Measurements from ENCODE around the gene ZNF268.

Gene ZNF268

DNA sequence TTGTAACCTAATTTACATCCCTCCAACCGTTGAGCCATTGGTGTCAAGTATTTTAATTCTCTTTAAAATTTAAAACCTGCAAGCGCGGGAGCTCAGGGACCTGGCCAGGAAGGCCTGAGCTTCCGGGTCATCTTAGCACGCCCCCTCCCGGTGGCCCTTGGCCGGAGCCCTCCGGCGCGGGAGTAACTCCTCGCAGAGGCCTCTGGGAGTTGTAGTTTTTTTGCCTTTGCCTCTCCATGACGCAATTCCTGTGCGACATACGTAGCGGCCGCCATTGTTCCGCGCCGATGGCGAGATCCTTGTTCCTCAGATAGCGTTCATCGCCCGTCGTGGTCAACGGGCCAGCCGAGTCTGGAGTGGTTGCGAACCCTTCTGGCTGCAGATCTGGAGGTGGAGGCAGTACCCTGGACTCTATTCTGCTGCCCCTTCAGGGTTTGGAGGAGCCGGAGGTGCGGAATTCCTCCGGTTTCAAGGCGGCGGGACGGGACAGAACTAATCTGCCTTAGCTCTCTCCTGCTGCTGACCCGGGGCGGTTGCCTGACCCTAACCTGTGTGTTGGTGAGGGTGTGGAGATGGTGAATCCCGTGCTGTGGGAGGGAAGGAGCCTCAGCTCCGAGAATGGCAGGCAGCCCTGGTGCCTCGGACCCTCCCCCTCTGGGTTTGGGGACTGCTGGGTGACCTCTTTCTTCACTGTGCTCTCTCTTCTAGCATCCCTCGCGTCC is at the start of gene ZNF268:
ZNF268 (plus strand) TSS at position 258 of the 722 bp plus-strand sequence. CDS start 503 bp downstream, outside the sequence.
- DNase-seq (ENCODE audit: low read depth) = peak; percentile 82

DNA sequence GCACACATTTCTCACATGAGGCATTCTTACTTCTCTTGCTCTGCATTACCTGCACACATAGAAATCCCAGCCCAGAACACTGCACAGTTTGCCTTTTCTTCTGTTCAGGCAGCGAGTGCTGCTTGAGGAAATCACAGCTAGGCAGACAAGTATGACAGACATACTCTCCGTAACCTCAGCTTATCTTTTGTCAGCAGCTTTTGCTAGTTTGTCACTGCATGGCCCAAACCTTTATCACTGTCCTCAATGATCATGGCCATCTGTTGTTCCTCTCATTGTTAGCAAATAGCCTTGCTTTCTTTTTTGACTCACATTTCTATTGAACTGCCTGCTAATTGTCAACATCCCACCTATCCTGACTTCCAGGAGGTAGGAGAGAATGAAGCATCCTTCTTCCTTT is 45.5 kb upstream of the ZNF268 start:
- DNase-seq (ENCODE audit: low read depth) = no peak

DNA sequence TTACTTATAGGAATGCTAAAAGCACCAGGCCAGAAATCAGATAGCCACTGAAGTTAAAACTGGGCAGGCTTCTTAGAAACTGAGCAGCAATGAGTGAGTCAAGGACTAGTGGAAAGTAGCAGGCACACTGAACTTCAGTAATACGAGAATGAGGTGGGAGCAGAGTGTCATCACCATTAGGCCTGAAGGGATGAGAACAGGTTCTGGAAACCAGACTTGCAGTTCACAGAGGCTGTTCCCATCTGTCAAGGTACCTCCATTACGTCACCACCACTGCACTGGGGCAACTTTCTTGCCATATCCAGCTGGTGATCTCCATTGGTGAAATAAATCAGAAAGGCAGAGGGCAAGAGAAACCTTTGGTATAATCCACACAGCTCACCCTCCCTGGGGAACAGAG is 35.3 kb upstream of the ZNF268 start:
- DNase-seq (ENCODE audit: low read depth) = no peak

DNA sequence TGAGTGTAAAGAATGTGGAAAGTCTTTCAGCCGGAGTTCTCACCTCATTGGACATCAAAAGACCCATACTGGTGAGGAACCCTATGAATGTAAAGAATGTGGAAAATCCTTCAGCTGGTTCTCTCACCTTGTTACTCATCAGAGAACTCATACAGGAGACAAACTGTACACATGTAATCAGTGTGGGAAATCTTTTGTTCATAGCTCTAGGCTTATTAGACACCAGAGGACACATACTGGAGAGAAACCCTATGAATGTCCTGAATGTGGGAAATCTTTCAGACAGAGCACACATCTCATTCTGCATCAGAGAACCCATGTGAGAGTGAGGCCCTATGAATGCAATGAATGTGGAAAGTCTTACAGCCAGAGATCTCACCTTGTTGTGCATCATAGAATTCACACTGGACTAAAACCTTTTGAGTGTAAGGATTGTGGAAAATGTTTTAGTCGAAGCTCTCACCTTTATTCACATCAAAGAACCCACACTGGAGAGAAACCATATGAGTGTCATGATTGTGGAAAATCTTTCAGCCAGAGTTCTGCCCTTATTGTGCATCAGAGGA is 25.1 kb upstream of the ZNF268 start:
- no peak for DNase-seq (ENCODE audit: low read depth)

DNA sequence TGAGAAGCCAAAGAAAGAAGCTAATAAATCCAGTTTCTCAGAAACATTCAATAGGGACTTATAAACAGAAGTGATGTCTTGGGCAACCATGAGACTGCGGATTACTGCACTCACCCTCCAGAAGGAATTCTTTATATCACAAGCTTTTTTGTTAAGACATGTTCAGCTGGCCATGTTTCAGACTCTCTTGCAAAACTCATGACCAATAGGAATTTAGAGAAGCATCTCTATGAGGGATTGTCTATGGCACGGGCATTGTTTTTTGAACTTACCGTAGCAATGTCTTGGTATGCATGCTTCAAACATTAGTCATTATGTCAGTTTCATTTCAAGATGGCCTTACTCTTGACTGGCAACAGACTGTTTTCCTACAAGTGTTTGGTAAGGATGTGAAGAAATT is 15.5 kb upstream of the ZNF268 start:
- DNase-seq (ENCODE audit: low read depth) = no peak

DNA sequence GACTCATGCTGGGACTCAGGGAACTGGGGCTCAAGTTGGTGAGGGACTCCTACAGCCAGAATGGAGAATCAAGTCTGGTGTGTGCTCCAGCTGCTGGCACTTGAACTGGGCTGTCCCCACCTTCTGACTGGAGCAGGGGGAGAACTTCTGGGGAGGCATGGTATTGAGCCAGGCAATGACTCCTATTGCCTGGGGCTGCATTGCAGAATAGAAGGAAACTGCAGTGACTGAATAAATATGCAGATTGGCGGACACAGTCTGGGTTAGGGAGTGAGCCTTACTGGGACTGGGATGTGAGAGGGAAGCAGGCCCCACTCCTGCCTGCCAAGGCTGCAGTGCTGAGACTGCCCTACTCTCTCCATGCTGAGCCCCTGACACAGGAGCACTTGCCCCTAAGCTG is 8.8 kb upstream of the ZNF268 start:
- no peak for DNase-seq (ENCODE audit: low read depth)

DNA sequence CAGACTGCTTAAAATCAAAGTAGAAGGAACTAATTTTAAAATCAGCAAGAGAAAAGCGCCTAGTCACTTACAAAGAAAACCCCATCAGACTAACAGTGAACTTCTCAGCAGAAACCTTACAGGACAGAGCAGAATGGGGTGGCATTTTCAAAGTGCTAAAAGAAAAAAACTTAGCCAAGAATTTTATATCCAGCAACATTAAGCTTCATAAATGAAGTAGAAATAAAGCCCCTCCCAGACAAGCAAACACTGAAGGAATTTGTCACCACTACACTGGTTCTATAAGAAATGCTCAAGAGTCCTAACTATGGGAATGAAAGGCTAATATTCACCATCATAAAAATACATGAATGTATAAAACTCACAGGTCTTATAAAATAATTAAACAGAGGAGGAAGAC is 6.4 kb upstream of the ZNF268 start:
- no peak for DNase-seq (ENCODE audit: low read depth)

DNA sequence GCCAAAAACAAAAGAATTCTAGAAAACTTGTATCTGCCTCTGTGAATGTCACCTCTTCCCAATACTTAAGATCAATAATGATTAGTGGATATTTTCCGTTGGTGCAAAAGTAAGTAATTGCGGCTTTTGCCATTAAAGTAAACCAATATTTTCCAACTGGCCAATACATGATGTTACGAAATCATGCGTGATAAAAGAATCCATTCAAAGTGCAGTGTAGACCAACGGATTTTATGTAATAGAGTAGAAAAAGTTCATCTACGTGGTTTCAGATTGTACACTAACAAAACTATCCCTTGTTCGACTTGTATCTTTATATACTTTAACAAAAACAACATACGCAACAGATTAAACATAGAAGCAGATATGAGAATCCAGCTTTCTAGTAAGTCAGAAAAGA is 626 bp upstream of the ZNF268 start:
- DNase-seq (ENCODE audit: low read depth) = no peak

DNA sequence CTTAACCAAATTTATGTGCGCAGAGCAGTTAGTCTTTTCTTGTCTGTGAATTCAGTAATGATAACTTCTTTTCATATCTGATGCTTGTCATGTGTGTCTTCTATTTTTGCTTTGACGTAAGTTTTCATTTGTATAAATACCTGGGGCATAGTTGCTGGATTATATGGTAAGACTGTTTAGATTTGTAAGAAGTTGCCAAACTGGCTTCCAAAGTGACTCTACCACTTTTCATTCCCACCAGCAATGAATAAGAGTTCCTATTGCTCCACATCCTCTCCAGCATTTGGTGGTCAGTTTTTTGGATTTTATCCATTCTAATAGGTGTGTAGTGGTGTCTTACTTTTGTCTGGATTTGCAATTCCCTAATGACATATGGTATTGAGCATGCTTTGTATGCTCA is 8.9 kb downstream of the ZNF268 start:
- no peak for DNase-seq (ENCODE audit: low read depth)

DNA sequence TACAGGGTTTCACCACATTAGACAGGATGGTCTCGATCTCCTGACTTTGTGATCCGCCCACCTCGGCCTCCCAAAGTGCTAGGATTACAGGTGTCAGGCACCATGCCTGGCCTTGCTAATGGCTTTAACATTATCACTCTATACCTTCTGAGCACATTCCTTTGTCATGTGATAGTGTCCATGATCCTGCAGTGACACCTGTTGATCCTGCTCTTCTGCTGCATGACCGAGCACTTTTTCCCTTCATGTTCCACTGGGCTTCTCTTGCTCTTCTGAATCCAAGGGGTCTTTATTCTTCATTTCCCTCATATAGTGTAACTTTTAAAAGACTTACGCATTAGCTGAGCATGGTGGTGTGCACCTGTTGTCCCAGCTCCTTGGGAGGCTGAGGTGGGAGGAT is 11.6 kb downstream of the ZNF268 start:
- no peak for DNase-seq (ENCODE audit: low read depth)

DNA sequence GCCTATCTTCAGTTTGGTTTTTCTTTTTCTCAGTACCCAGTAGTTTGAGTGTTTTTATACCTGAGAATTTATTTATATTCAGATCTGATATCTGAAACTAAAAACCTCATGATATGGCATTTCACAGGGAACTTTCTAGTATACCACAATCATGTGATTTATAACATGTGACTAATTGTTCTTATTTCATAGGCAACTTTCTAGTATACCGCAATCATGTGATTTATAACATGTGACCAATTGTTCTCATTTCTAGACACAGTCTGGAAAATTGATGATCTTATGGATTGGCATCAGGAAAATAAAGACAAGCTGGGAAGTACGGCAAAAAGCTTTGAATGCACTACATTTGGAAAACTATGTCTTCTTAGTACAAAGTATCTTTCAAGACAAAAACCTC is 20.6 kb downstream of the ZNF268 start:
- DNase-seq (ENCODE audit: low read depth) = no peak

DNA sequence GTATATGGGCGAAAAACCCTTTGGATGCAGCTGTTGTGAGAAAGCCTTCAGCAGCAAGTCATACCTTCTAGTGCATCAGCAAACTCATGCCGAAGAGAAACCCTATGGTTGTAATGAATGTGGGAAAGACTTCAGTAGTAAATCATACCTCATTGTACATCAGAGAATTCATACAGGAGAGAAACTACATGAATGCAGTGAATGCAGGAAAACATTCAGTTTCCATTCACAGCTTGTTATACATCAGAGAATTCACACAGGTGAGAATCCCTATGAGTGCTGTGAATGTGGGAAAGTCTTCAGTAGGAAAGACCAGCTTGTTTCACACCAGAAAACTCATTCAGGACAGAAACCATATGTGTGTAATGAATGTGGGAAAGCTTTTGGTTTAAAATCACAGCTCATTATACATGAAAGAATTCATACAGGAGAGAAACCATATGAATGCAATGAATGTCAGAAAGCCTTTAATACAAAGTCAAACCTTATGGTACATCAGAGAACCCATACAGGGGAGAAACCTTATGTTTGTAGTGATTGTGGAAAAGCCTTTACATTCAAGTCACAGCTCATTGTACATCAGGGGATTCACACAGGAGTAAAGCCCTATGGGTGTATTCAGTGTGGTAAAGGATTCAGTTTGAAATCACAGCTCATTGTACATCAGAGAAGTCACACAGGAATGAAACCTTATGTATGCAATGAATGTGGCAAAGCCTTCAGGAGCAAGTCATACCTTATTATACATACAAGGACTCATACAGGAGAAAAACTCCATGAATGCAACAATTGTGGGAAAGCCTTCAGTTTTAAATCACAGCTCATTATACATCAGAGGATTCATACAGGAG is 21.4 kb downstream of the ZNF268 start:
- DNase-seq (ENCODE audit: low read depth) = no peak

DNA sequence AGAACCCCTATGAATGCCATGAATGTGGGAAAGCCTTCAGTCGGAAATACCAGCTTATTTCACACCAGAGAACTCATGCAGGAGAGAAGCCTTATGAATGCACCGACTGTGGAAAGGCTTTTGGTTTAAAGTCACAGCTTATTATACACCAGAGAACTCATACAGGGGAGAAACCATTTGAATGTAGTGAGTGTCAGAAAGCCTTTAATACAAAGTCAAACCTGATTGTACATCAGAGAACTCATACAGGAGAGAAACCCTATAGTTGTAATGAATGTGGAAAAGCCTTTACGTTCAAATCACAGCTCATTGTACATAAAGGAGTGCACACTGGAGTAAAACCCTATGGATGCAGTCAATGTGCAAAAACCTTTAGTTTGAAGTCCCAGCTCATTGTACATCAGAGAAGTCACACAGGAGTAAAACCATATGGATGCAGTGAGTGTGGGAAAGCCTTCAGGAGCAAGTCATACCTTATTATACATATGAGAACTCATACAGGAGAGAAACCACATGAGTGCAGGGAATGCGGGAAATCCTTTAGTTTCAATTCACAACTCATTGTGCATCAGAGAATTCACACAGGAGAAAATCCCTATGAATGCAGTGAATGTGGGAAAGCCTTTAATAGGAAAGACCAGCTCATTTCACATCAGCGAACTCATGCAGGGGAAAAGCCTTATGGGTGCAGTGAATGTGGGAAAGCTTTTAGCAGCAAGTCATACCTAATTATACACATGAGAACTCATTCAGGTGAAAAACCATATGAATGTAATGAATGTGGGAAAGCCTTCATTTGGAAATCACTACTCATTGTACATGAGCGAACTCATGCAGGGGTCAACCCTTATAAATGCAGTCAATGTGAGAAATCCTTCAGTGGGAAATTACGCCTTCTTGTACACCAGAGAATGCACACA is 22.3 kb downstream of the ZNF268 start:
- DNase-seq (ENCODE audit: low read depth) = no peak

DNA sequence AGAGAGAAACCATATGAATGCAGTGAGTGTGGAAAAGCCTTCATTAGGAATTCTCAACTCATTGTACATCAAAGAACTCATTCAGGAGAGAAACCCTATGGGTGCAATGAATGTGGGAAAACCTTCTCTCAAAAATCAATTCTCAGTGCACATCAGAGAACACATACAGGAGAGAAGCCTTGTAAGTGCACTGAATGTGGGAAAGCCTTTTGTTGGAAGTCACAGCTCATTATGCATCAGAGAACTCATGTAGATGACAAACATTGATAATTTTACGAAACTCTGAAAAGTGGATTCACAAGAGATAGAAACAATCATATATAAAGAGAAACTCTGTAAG is 22.9 kb downstream of the ZNF268 start:
- no peak for DNase-seq (ENCODE audit: low read depth)

DNA sequence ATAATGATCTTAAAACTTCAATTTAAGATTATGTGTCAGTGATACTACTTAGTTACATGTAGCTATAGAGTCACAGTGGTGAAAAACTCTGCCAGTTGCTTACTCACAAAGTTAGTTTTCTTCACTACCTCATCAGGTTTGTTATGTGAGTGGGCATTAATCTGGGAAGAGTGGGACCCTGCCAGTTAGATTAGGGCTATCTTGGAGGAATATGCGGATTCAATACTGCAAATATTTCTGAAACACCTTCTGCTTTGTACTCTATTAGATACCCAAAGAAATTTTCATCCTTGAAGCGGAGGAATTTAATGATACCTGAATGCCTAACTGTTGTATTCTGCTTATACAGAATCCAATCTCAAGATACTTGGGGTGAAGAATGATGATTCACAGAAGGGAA is 25.1 kb downstream of the ZNF268 start:
- DNase-seq (ENCODE audit: low read depth) = no peak

DNA sequence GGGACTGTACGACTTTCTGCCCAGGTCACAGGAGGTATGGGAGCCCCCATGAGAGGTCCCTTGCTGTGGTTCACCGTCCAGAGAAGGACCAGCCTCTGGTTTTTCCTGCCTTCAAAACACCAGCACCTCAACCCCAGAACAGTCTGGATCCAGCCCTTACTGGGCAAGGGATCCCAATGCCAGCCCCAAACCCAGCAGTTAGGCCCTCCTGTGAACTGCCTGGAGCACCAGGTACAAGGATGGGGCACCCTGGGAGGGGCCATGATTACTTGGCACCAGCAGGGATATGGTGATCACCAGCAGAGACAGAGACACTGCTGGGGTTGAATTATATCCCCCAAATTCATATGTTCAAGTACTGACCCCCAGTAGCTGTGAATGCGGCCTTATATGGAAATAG is 34.4 kb downstream of the ZNF268 start:
- DNase-seq (ENCODE audit: low read depth) = no peak

DNA sequence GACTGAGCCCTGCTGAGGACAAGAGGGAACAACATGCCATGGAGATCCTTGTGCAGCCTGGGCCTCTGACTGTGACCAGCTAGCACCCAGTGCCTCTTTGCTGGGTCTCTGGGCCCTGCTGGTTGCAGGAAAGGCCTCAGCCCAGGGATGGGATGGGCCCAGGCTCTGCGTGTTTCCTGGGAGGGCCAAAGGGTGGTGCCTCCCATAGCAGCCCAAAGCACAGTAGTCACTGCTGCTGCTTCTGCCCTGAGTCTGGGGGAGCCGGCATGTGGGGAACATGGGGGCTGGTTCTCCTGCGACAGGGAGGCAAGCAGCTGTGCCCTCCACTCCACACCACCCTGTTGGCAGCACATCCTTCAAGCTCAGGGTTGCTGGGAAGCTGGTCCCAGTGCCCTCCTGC is 35.9 kb downstream of the ZNF268 start:
- DNase-seq (ENCODE audit: low read depth) = no peak

DNA sequence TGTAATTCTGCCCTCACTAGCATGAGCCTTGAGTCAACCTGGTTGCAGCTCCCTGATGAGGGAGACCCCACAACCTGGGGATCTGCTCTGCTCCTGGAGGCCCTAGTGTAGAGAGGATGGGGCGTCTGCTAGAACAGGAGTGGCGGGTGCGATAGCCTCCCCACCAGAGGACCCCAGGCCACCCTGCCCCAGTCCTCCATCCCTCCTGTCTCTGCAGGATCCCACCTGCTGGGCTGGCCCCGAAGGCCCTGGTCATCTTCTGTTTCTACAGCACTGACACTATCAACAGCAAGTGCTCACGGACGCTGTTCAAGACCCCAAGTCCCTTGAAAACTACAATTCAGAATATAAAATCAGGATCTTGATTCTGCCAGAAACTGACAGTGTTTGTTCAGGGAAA is 39.2 kb downstream of the ZNF268 start:
- DNase-seq (ENCODE audit: low read depth) = no peak

DNA sequence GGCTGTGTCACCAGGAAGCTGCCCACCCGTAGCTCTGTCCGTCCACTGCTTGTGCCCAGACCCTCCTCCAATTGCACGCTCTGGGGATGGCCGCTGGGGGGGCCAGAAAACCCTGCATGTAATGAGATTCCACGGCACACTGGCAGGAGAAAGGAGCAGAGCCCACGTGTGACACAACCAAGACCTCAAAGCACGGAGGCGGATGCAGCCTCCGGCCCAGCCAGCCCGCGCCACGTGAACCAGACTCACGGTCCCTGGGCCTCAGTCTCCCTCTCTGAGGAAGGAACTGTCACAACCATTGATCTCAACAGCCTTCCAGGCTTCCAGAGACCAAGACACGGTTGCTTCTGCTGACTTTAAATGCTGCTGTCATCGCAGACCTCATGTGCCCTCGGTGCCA is 39.9 kb downstream of the ZNF268 start:
- no peak for DNase-seq (ENCODE audit: low read depth)

DNA sequence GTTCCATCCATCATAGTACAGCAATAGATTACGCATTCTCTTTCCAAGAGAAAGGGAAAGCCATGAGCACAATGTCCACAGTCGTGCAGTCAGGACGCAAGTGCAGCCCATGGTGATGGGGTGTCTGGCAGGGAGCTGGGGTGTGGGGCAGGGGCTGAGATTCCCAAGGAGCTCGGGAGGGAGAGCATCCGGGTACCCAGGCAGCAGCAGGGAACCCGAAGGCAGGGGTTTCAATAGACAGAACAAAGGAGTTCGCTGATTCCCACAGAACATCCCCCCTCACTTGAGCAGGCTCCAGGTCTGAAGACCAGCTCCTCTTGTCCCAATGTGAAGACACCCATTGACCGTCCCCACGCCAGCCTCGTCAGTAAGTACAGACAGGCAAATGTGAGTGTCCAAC is 40.9 kb downstream of the ZNF268 start:
- no peak for DNase-seq (ENCODE audit: low read depth)

DNA sequence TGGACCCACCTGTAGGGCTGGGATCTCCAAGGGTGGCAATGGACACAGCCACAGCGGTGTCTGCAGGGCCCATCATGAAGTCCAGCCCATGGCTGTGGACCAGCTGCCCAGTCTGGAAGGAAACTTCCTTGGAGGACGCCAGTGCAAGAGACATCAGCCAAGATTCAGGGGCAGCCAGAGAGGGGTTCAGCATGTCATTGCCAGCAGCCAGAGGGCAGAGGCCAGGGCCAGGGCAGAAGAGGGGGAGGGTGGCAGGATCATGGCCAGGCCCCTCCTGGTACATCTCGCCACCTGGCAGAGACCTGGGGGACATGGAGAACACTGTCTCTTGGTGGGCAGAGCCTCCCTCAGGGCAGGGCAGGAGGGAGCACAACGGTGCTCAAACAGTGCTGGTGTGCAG is 44.2 kb downstream of the ZNF268 start:
- no peak for DNase-seq (ENCODE audit: low read depth)

DNA sequence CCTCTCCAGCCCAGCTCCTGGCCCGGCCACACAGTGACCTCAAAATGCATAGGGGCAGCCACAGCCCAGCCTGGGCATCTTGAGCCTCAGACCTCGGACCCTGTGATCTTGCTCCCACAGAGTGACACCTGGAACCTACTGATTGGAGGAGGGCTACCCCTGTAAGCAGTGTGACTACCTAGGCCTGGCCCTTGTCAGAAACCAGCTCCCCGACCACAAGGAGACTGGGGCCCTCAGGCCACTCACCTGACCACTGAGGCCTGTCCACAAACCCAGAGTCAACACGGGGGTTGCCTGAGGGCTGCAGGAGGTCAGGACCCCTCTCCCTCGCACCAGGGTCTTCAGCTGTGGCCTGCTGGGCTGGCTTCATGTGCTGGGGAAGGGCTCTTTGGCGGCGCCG is 45.4 kb downstream of the ZNF268 start:
- DNase-seq (ENCODE audit: low read depth) = no peak
